Sigmoid colon (tissue), 7 donors: Measurements from ENCODE around the gene OR56B1. TPM values are rescaled to one million over a fixed set of nuclear protein-coding genes. Genes with fewer than 3 reads are reported as not detected.

ENCODE experiments used
- DNase-seq: peaks from one replicate; pipeline ENCODE4 v3.0.0-alpha.2; 2019
- H3K27ac ChIP-seq, 4 donors: fragments of 200-600 bp; sonication (generic); one replicate each; pipeline ENCODE4 v1.5.1; 2016 to 2019; ENCODE audit warnings: mild to moderate bottlenecking in 1 of 4
- H3K27me3 ChIP-seq, 3 donors: fragments of 200-600 bp; sonication (generic); one replicate each; pipeline ENCODE4 v1.5.1; 2019; ENCODE audit warnings: mild to moderate bottlenecking in 1 of 3
- H3K36me3 ChIP-seq, 4 donors: fragments of 200-600 bp; sonication (generic); one replicate each; pipeline ENCODE4 v1.5.1; 2016 to 2019
- H3K4me1 ChIP-seq, 4 donors: fragments of 200-600 bp; sonication (generic); one replicate each; pipeline ENCODE4 v1.5.1; 2017 to 2019
- H3K4me3 ChIP-seq, 4 donors: fragments of 200-600 bp; sonication (generic); one replicate each; pipeline ENCODE4 v1.5.1; 2017 to 2019; ENCODE audit warnings: mild to moderate bottlenecking in 2 of 4, moderate library complexity in 1 of 4
- H3K9me3 ChIP-seq, 4 donors: fragments of 200-600 bp in 3 of 4; sonication (generic) in 3 of 4; one replicate each; pipeline versions ENCODE4 v1.5.1 to v1.6.1; 2013 to 2019
- CTCF ChIP-seq, 4 experiments: fragments of 450-650 bp in 3 of 4; fragments of 200-600 bp in 1 of 4; IDR thresholded peaks; one replicate each; pipeline ENCODE4 v1.5.1; 2016 to 2019; ENCODE audit warnings: antibody characterized with exemption in 4 of 4, mild to moderate bottlenecking in 3 of 4, moderate library complexity in 2 of 4
- EP300 ChIP-seq, 4 donors: sonication (generic); formaldehyde crosslinking; IDR thresholded peaks; one replicate each; pipeline ENCODE4 v1.6.1; 2017; ENCODE audit warnings: antibody characterized with exemption in 4 of 4
- POLR2A ChIP-seq, 2 donors: fragments of 450-650 bp; IDR thresholded peaks; one replicate each; pipeline ENCODE4 v1.6.1; 2016; ENCODE audit warnings: antibody characterized with exemption in 2 of 2, mild to moderate bottlenecking in 2 of 2, moderate library complexity in 2 of 2
- POLR2AphosphoS5 ChIP-seq, 4 donors: sonication (generic); formaldehyde crosslinking; IDR thresholded peaks; one replicate each; pipeline ENCODE4 v1.6.1; 2017; ENCODE audit warnings: antibody characterized with exemption in 4 of 4
- WGBS, 2 donors: extraction: QIAGEN DNeasy Blood & Tissue Kit; methylation state at CpG; one replicate each; pipeline ENCODE4 v1.1.7; 2013; 5-methylcytosine and 5-hydroxymethylcytosine counted together
- intact Hi-C: fragments of 100-400 bp; cut with DNase I; formaldehyde crosslinking; loops from one replicate; pipeline ENCODE4 v1.15.1; 2023
- polyA plus RNA-seq, 3 donors: library from polyadenylated mRNA; stranded (reverse); fragments of 200-250 nt; gene quantifications; one replicate each; pipeline ENCODE4 v1.2.3, GENCODE V29; 2013
- total RNA-seq, 4 donors: library from RNA; depleted of rRNA; stranded (reverse); fragments of >200 nt; gene quantifications; one replicate each; pipeline ENCODE4 v1.1.0, GENCODE V29; 2016
- donor health status: healthy with polysubstance abuse.
- donor health status: Bipolar disorder and iron deficiency.
- donor health status: healthy.

The OR56B1 gene
- total and polyA plus RNA-seq, 7 donors, result under 0.01 to 0.83 (median 0.12) TPM; not detected in 4

- peaks cover 0 to 11% (median 7%) of the 10 kb centered on the region in 4 donors for H3K4me1 ChIP-seq
- H3K27ac ChIP-seq, result no peak overlapping the region
- peaks cover 0 to 47% (median 5%) of the 10 kb centered on the region in 4 donors for H3K36me3 ChIP-seq
- no peak overlapping the region for H3K4me3 ChIP-seq
- no peaks in the 10 kb centered on the region for H3K9me3 ChIP-seq
- no peak for DNase-seq
- TF ChIP-seq EP300 (IDR thresholded peaks at IDR 0.05) (no peak), POLR2AphosphoS5 (IDR thresholded peaks at IDR 0.05) (no peak), POLR2A (IDR thresholded peaks at IDR 0.05) (no peak), CTCF (IDR thresholded peaks at IDR 0.05) (no peak)
- no peaks in the 10 kb centered on the region for H3K27me3 ChIP-seq
- intact Hi-C loops, result no loop called here
- 79 to 83% methylated on average over 2 of the region's 2 CpGs for WGBS, 2 donors
Measured at GRCh38 chr11:5696210-5696609, 40.0 kb upstream of the OR56B1 start.

DNA sequence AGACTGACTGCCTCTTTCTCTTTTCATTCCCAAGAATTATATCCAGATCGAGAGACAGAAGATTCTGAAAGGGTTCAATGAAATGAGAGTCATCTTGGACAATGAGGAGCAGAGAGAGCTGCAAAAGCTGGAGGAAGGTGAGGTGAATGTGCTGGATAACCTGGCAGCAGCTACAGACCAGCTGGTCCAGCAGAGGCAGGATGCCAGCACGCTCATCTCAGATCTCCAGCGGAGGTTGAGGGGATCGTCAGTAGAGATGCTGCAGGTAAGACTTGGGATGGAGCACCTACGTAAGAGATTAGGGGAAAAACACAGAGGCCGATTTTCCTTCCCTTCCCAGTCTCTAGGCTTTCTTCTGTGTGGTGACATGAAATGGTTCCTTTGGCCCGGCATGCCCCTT is 38.0 kb upstream of the OR56B1 start:
- Histone ChIP-seq H3K27ac (no peak overlapping the region), H3K4me1 (no peaks in the 10 kb centered on the region), H3K36me3 (peaks cover 0 to 62% (median 5%) of the 10 kb centered on the region in 4 donors), H3K27me3 (no peaks in the 10 kb centered on the region), H3K9me3 (no peaks in the 10 kb centered on the region), H3K4me3 (no peak overlapping the region)
- TF ChIP-seq CTCF (IDR thresholded peaks at IDR 0.05), result no peak
- TF ChIP-seq EP300 (IDR thresholded peaks at IDR 0.05), result no peak
- no peak for TF ChIP-seq POLR2AphosphoS5 (IDR thresholded peaks at IDR 0.05)
- TF ChIP-seq POLR2A (IDR thresholded peaks at IDR 0.05), result no peak
- WGBS, 2 donors, result 95 to 96% methylated on average over 7 of the region's 7 CpGs
- intact Hi-C loops, result no loop called here
- DNase-seq, result no peak

GRCh38 chr11:5700421-5701054 is 35.7 kb upstream of the OR56B1 start:
- peaks cover 0 to 81% (median 5%) of the 10 kb centered on the region in 4 donors for H3K36me3 ChIP-seq
- no peaks in the 10 kb centered on the region for H3K4me1 ChIP-seq
- no peak overlapping the region for H3K4me3 ChIP-seq
- no peaks in the 10 kb centered on the region for H3K27me3 ChIP-seq
- WGBS, 2 donors, result 63 to 87% methylated on average over 10 of the region's 10 CpGs
- intact Hi-C loops, result no loop called here
- H3K27ac ChIP-seq, result no peak overlapping the region
- H3K9me3 ChIP-seq, result no peaks in the 10 kb centered on the region
- no peak for DNase-seq
- TF ChIP-seq POLR2AphosphoS5 (IDR thresholded peaks at IDR 0.05) (no peak), EP300 (IDR thresholded peaks at IDR 0.05) (no peak), CTCF (IDR thresholded peaks at IDR 0.05) (no peak), POLR2A (IDR thresholded peaks at IDR 0.05) (no peak)

GRCh38 chr11:5701055-5701577 is 35.1 kb upstream of the OR56B1 start:
- Histone ChIP-seq H3K4me3 (no peak overlapping the region), H3K36me3 (peaks cover 0 to 85% (median 5%) of the 10 kb centered on the region in 4 donors)
- 44 to 66% methylated on average over 3 of the region's 3 CpGs for WGBS, 2 donors

More at GRCh38 chr11:5701055-5701577, 35.1 kb upstream of the OR56B1 start:
- Histone ChIP-seq H3K9me3 (no peaks in the 10 kb centered on the region), H3K27me3 (no peaks in the 10 kb centered on the region), H3K4me1 (no peaks in the 10 kb centered on the region), H3K27ac (no peak overlapping the region)
- DNase-seq, result no peak
- intact Hi-C loops, result no loop called here
- TF ChIP-seq EP300 (IDR thresholded peaks at IDR 0.05) (no peak), CTCF (IDR thresholded peaks at IDR 0.05) (no peak), POLR2A (IDR thresholded peaks at IDR 0.05) (no peak), POLR2AphosphoS5 (IDR thresholded peaks at IDR 0.05) (no peak)
